Lower lobe of right lung (tissue), 2 donors: ENCODE measurements around the gene NCF2. TPM values are rescaled to one million over a fixed set of nuclear protein-coding genes. Genes with fewer than 3 reads are reported as not detected.

Experiments
- ATAC-seq, 2 donors: fragments of 200-7000 bp; cut with Tn5 transposase; one replicate each; pipeline ENCODE4 v1.9.1; 2020 to 2022; ENCODE audit warnings: mild to moderate bottlenecking in 2 of 2, moderate library complexity in 2 of 2
- DNase-seq: peaks from one replicate; pipeline ENCODE4 v3.0.0-alpha.2; 2020
- H3K27ac ChIP-seq: fragments of 200-600 bp; one replicate; pipeline ENCODE4 v1.8.0; 2022
- H3K27me3 ChIP-seq: fragments of 200-600 bp; one replicate; pipeline ENCODE4 v1.8.0; 2022; ENCODE audit warnings: low read depth
- H3K36me3 ChIP-seq: fragments of 200-600 bp; one replicate; pipeline ENCODE4 v1.8.0; 2022; ENCODE audit warnings: mild to moderate bottlenecking
- H3K4me1 ChIP-seq: fragments of 200-600 bp; one replicate; pipeline ENCODE4 v1.8.0; 2022
- H3K4me3 ChIP-seq: fragments of 200-600 bp; one replicate; pipeline ENCODE4 v1.8.0; 2022; ENCODE audit warnings: mild to moderate bottlenecking
- H3K9me3 ChIP-seq: fragments of 200-600 bp; one replicate; pipeline ENCODE4 v1.8.0; 2022
- intact Hi-C: fragments of 100-400 bp; cut with DNase I; formaldehyde crosslinking; loops from one replicate; pipeline ENCODE4 v1.11.0; 2022
- total RNA-seq: library from RNA; stranded (reverse); fragmentation: NEBNext Ultra II Directional; extraction: Animal tissue kit (Norgen Biotek cat#: 25700); gene quantifications from one replicate; pipeline ENCODE4 v1.2.1, GENCODE V29; 2021
- TF ChIP-seq, protein P1 (sequence below): fragments of 200-600 bp; IDR thresholded peaks from one replicate; pipeline ENCODE4 v1.8.0; 2022; ENCODE audit warnings: antibody characterized with exemption, mild to moderate bottlenecking
- donor health status: DM: no; HTN: yes; CAD: no; lungs with severe emphysema.

The NCF2 gene
- total RNA-seq, 1 donor from 2014 or later = 211 TPM

DNA sequence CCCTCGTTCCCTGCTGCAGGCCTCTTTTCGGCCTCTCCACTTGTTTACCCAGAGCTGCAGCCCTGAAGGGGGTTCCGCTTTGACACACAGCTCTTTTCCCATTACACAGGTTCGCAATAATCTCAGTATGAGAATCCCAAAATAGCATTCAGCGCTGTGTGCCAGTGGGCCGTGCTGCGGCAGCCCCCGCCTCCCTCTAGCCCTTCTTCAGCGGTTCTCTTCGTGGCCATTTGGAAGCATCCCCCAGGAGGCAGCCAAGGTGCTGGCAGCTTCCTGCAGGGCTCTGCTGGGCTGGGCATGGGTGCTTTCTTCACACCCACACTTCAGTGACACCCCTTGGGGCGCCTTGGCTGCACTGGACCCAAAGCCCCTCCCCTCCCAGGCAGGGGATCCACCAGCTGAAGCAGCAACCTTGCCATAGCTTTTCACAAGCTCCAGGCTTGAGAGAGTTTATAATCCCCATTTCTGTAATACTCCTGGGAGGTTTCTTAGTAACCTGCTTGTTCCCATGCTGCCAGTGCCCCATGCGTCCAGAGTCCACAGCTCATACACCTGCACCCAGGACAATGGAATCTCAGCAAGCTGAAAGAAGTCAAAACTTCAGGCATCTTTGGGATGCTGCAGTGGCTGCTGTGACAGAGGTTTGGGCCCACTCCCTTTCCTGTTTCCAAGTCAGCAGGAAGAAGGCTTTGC is 8.1 kb downstream of the NCF2 start:
- no peak overlapping the region for H3K4me3 ChIP-seq
- intact Hi-C loops = no loop called here
- H3K4me1 ChIP-seq = peaks cover 56% of the 10 kb centered on the region
- H3K36me3 ChIP-seq = peaks cover 8% of the 10 kb centered on the region
- H3K27ac ChIP-seq = peak overlapping the region; percentile 49
- TF ChIP-seq, protein P1, sequence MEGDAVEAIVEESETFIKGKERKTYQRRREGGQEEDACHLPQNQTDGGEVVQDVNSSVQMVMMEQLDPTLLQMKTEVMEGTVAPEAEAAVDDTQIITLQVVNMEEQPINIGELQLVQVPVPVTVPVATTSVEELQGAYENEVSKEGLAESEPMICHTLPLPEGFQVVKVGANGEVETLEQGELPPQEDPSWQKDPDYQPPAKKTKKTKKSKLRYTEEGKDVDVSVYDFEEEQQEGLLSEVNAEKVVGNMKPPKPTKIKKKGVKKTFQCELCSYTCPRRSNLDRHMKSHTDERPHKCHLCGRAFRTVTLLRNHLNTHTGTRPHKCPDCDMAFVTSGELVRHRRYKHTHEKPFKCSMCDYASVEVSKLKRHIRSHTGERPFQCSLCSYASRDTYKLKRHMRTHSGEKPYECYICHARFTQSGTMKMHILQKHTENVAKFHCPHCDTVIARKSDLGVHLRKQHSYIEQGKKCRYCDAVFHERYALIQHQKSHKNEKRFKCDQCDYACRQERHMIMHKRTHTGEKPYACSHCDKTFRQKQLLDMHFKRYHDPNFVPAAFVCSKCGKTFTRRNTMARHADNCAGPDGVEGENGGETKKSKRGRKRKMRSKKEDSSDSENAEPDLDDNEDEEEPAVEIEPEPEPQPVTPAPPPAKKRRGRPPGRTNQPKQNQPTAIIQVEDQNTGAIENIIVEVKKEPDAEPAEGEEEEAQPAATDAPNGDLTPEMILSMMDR = no peak
- no peaks in the 10 kb centered on the region for H3K9me3 ChIP-seq
- ATAC-seq = peak in 1 of 2 donors; percentile 4
- H3K27me3 ChIP-seq = no peaks in the 10 kb centered on the region
- no peak for DNase-seq

- Histone ChIP-seq H3K27me3 (no peaks in the 10 kb centered on the region), H3K36me3 (peaks cover 17% of the 10 kb centered on the region), H3K4me3 (no peak overlapping the region), H3K4me1 (peaks cover 52% of the 10 kb centered on the region), H3K9me3 (no peaks in the 10 kb centered on the region), H3K27ac (no peak overlapping the region)
- ATAC-seq (peak; percentile 50 to 67), DNase-seq (no peak)
- intact Hi-C loops = no loop called here
- TF ChIP-seq, protein P1 = peak; percentile 10
Observed at GRCh38 chr1:183580281-183580682, 10.0 kb downstream of the NCF2 start.

GRCh38 chr1:183578856-183579255 is 11.4 kb downstream of the NCF2 start:
- Histone ChIP-seq H3K4me1 (peaks cover 48% of the 10 kb centered on the region), H3K4me3 (no peak overlapping the region), H3K27me3 (no peaks in the 10 kb centered on the region), H3K9me3 (no peaks in the 10 kb centered on the region), H3K27ac (no peak overlapping the region), H3K36me3 (peaks cover 24% of the 10 kb centered on the region)
- DNase-seq (no peak), ATAC-seq (peak; percentile 57 to 59)
- intact Hi-C loops = no loop called here
- TF ChIP-seq, protein P1 = no peak

DNA sequence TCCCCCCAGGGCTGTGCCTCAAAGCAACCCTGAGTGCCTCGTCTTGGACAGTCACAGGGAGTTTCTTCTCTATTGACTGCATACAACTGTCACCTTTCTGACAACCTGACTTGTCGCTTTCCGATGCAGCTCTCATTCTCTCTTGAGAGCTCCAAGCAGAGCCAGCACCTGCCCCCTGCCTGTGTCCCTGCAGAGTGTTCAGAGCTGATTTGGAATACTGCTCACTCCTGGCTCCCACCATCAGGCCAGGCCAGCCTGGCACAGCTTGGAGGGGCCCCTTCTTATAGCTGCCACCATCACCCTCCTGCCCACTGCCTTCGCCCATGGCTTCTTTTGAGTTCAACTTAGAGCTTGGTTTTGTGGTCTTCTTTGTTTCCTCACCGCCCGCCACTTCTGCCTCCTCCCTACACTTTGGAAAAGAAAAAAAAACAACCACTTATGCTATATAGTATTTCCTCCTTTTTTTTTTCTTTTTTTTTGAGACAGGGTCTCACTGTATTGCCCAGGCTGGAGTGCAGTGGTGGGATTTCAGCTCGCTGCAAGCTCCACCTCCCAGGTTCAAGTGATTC is 12.3 kb downstream of the NCF2 start:
- ATAC-seq = no peak
- Histone ChIP-seq H3K4me3 (no peak overlapping the region), H3K4me1 (peaks cover 40% of the 10 kb centered on the region), H3K27ac (no peak overlapping the region), H3K27me3 (no peaks in the 10 kb centered on the region), H3K36me3 (peaks cover 29% of the 10 kb centered on the region), H3K9me3 (no peaks in the 10 kb centered on the region)
- intact Hi-C loops = no loop called here
- DNase-seq = no peak
- TF ChIP-seq, protein P1 = no peak

DNA sequence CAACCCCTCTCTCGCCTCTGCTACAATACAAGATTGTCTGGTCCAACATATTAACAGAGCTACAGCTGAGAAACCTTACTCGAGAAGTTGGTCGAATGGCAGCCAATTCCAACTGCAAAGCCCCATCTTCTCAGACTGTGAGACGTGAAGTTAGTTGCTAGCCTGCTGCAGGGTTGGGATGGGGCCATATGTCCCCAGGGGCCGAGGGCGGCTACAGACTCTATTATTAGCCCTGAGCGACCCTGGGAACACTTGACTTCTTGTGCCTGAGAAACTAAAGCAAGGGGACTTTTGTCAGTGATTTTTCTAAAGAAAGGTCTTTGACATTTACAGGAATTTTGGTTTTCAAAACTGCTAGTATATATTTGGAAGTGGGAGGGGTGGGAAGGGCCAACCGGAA is 13.7 kb downstream of the NCF2 start:
- no peak overlapping the region for H3K27ac ChIP-seq
- intact Hi-C loops = no loop called here
- no peak for DNase-seq
- no peaks in the 10 kb centered on the region for H3K27me3 ChIP-seq
- peaks cover 25% of the 10 kb centered on the region for H3K4me1 ChIP-seq
- H3K36me3 ChIP-seq = peaks cover 32% of the 10 kb centered on the region
- TF ChIP-seq, protein P1 = no peak
- no peaks in the 10 kb centered on the region for H3K9me3 ChIP-seq
- ATAC-seq = no peak
- no peak overlapping the region for H3K4me3 ChIP-seq
